ENCODE data around the gene EGFL7. TPM values are rescaled to one million over a fixed set of nuclear protein-coding genes. Genes with fewer than 3 reads are reported as not detected.
A peak's percentile ranks its signal among the peaks of the same experiment; 100 is the strongest.

Gene EGFL7
- total RNA-seq, 1 experiment from 2014 or later: 53.1 TPM

GRCh38 chr9:136691316-136692184 lies 28.8 kb downstream of the EGFL7 start:
- H3K4me2 ChIP-seq: no peak overlapping the region
- TF ChIP-seq CTCF (conservative IDR thresholded peaks at IDR 0.05) (no peak), EZH2 (IDR thresholded peaks at IDR 0.05; ENCODE audit: low read depth) (no peak)
- peaks cover under 1% of the 10 kb centered on the region for H3K79me2 ChIP-seq (ENCODE audit: low read depth)
- no peaks in the 10 kb centered on the region for H3K9me3 ChIP-seq (ENCODE audit: insufficient read depth, low read depth)
- H3F3A ChIP-seq (ENCODE audit: insufficient read depth, low read depth): peaks cover 38% of the 10 kb centered on the region
- ChIA-PET POLR2A (ENCODE audit: unreplicated experiment) (no interaction called here), CTCF (no interaction called here)
- H3K36me3 ChIP-seq (ENCODE audit: low read depth): no peaks in the 10 kb centered on the region
- no peak overlapping the region for H2AFZ ChIP-seq
- H3K4me3 ChIP-seq: no peak overlapping the region
- H4K20me1 ChIP-seq (ENCODE audit: insufficient read depth): no peaks in the 10 kb centered on the region
- no TSS peak for BruUV-seq (replicated peaks)
- H3K4me1 ChIP-seq (replicated peaks; ENCODE audit: insufficient read depth): peaks cover 57% of the 10 kb centered on the region
- H3K9me2 ChIP-seq (ENCODE audit: insufficient read depth): no peaks in the 10 kb centered on the region
- H3K27ac ChIP-seq: no peak overlapping the region
- intact Hi-C loops (cut with micrococcal nuclease; ENCODE audit: unreplicated experiment): loop anchor here (5.0 kb wide), 1 partner anchor 144 kb away; the partner anchor contains the start of gene NOTCH1
- H3K27me3 ChIP-seq (ENCODE audit: insufficient read depth, low read depth): no peaks in the 10 kb centered on the region
- no peak for DNase-seq

- Histone ChIP-seq H3K4me1 (replicated peaks; ENCODE audit: insufficient read depth) (peaks cover 57% of the 10 kb centered on the region), H3K4me2 (peak overlapping the region; percentile 46; the same call in 1 of the 2 replicates), H4K20me1 (ENCODE audit: insufficient read depth) (no peaks in the 10 kb centered on the region), H3K36me3 (ENCODE audit: low read depth) (no peaks in the 10 kb centered on the region), H3K4me3 (no peak overlapping the region), H3K79me2 (ENCODE audit: low read depth) (no peaks in the 10 kb centered on the region), H3K9me2 (ENCODE audit: insufficient read depth) (no peaks in the 10 kb centered on the region), H3K27ac (no peak overlapping the region), H3K27me3 (ENCODE audit: insufficient read depth, low read depth) (no peaks in the 10 kb centered on the region), H3F3A (ENCODE audit: insufficient read depth, low read depth) (peaks cover 38% of the 10 kb centered on the region), H2AFZ (no peak overlapping the region), H3K9me3 (ENCODE audit: insufficient read depth, low read depth) (no peaks in the 10 kb centered on the region)
- BruUV-seq (replicated peaks): no TSS peak
- ChIA-PET POLR2A (ENCODE audit: unreplicated experiment) (no interaction called here), CTCF (no interaction called here)
- TF ChIP-seq EZH2 (IDR thresholded peaks at IDR 0.05; ENCODE audit: low read depth) (no peak), CTCF (conservative IDR thresholded peaks at IDR 0.05) (no peak)
- intact Hi-C loops (cut with micrococcal nuclease; ENCODE audit: unreplicated experiment): loop anchor here (5.0 kb wide), 1 partner anchor 145 kb away; the partner anchor contains the start of gene NOTCH1
- DNase-seq: no peak
These were observed 29.7 kb downstream of the EGFL7 start for GRCh38 chr9:136692185-136693134.

- Histone ChIP-seq H4K20me1 (ENCODE audit: insufficient read depth) (no peaks in the 10 kb centered on the region), H3K4me2 (peak overlapping the region; percentile 46), H3F3A (ENCODE audit: insufficient read depth, low read depth) (peaks cover 37% of the 10 kb centered on the region), H3K79me2 (ENCODE audit: low read depth) (no peaks in the 10 kb centered on the region), H3K27me3 (ENCODE audit: insufficient read depth, low read depth) (no peaks in the 10 kb centered on the region), H3K36me3 (ENCODE audit: low read depth) (no peaks in the 10 kb centered on the region), H3K4me1 (replicated peaks; ENCODE audit: insufficient read depth) (peaks cover 52% of the 10 kb centered on the region), H2AFZ (no peak overlapping the region), H3K27ac (peak overlapping the region; percentile 94), H3K9me2 (ENCODE audit: insufficient read depth) (no peaks in the 10 kb centered on the region), H3K9me3 (ENCODE audit: insufficient read depth, low read depth) (no peaks in the 10 kb centered on the region), H3K4me3 (no peak overlapping the region)
- intact Hi-C loops (cut with micrococcal nuclease; ENCODE audit: unreplicated experiment): loop anchor here (5.0 kb wide), 1 partner anchor 146 kb away; the partner anchor contains the start of gene NOTCH1
- TF ChIP-seq EZH2 (IDR thresholded peaks at IDR 0.05; ENCODE audit: low read depth) (no peak), CTCF (conservative IDR thresholded peaks at IDR 0.05) (no peak)
- CTCF ChIA-PET: interaction anchor here (0.7 to 1.1 kb wide), 4 partner anchors 20 to 292 kb away, joined by 3 to 7 read pairs (median 4); no protein-coding TSS in a partner anchor
- POLR2A ChIA-PET (ENCODE audit: unreplicated experiment): interaction anchor here (0.6 to 0.9 kb wide), 3 partner anchors 11 to 330 kb away, joined by 3 to 12 read pairs (median 6); partner anchors contain the start of gene DNLZ
- DNase-seq: no peak
- TSS peak; percentile 33 for BruUV-seq (replicated peaks)
These were observed 30.4 kb downstream of the EGFL7 start for GRCh38 chr9:136693135-136693489.
